ENCODE measurements around the gene ZDHHC11B.

Gene ZDHHC11B

DNA sequence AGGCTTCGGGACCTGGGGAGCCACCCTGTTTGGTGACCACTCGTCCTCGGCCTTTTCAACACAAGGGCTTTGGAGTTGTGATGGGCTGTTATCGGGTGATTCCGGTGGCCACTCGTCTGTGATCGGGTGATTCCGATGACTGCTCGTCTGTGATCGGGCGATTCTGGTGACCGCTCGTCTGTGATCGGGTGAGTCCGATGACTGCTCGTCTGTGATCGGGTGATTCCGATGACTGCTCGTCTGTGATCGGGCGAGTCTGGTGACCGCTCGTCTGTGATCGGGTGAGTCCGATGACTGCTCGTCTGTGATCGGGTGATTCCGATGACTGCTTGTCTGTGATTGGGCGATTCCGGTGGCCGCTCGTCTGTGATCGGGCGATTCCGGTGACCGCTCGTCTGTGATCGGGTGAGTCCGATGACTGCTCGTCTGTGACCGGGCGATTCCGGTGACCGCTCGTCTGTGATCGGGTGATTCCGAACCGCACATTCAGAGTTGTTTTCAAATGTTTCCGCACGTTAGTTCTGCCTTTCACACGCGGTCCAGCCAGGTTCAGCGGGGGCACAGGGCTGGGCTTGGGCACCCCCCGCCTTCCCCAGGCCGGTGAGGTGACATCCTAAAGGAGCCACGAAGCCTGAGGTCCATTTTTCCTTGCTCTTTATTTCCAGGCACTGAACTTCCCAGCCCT lies 121.6 kb downstream of the ZDHHC11B start:
- Histone ChIP-seq H3K4me1 (ENCODE audit: control insufficient read depth, low read length) (no peaks in the 10 kb centered on the region), H3K27me3 (ENCODE audit: control insufficient read depth, low read length) (no peaks in the 10 kb centered on the region), H3K27ac (ENCODE audit: low read depth, low read length) (no peak overlapping the region), H3F3A (ENCODE audit: control insufficient read depth, insufficient read depth) (no peaks in the 10 kb centered on the region), H3K36me3 (ENCODE audit: control insufficient read depth, low read length) (peaks cover 49% of the 10 kb centered on the region), H4K20me1 (ENCODE audit: control insufficient read depth, insufficient read depth, low read depth, low read length) (no peaks in the 10 kb centered on the region), H3K79me2 (ENCODE audit: control insufficient read depth, low read length) (no peaks in the 10 kb centered on the region), H3K9me3 (ENCODE audit: control insufficient read depth, insufficient read depth, low read length) (no peaks in the 10 kb centered on the region), H3K4me3 (ENCODE audit: low read length) (no peak overlapping the region), H3K4me2 (ENCODE audit: low read length) (no peak overlapping the region), H3K9me2 (replicated peaks; ENCODE audit: control insufficient read depth, low read length) (no peaks in the 10 kb centered on the region)
- TF ChIP-seq EZH2phosphoT487 (IDR thresholded peaks at IDR 0.05; ENCODE audit: borderline replicate concordance, low read length), result no peak

DNA sequence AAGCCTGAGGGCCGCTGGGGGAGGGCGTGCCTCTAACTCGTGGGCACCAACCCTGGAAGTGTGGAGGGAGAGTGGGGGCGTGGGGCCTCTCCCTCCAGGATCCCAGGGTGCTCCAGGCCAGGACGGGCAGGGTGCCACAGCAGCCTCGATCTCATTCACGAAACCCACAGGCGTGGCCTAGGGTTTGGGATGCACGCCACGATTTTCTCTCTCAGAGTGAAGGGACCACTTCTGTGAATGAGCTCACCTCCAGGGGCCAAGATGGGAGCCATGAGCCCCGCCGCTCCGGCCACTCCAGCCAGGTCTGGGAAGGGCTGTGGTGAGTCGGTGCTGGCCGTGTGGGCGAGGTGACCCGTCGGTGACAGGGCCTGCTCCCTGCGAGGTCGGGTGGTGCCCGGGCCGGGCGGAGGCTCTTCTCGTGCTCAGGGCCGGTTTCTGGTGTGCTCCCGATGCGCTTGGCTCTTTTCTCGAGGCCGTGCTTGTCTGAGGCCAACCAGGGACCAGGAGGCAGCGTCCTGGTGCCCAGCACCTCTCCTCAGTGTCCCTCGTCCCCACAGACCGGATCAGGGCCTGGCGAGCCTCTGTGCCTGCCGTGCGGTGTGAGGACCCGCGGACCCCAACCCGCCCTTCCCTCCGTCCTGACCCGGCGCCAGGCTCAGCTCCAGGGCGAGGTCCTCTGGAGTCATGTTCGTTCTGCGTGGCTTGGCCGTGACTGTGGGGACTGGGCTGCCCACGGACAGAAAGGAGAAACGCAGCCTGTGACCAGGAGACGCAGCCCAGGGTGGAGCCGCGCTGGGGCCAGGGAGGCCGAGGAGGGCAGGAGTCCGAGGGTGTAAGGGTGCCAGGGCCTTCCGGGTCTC lies 122.4 kb downstream of the ZDHHC11B start:
- Histone ChIP-seq H3K27me3 (ENCODE audit: control insufficient read depth, low read length) (no peaks in the 10 kb centered on the region), H4K20me1 (ENCODE audit: control insufficient read depth, insufficient read depth, low read depth, low read length) (no peaks in the 10 kb centered on the region), H3K9me2 (replicated peaks; ENCODE audit: control insufficient read depth, low read length) (no peaks in the 10 kb centered on the region), H3K4me2 (ENCODE audit: low read length) (no peak overlapping the region), H3K79me2 (ENCODE audit: control insufficient read depth, low read length) (no peaks in the 10 kb centered on the region), H3F3A (ENCODE audit: control insufficient read depth, insufficient read depth) (no peaks in the 10 kb centered on the region), H3K4me1 (ENCODE audit: control insufficient read depth, low read length) (no peaks in the 10 kb centered on the region), H3K9me3 (ENCODE audit: control insufficient read depth, insufficient read depth, low read length) (no peaks in the 10 kb centered on the region), H3K27ac (ENCODE audit: low read depth, low read length) (no peak overlapping the region), H3K4me3 (ENCODE audit: low read length) (no peak overlapping the region), H3K36me3 (ENCODE audit: control insufficient read depth, low read length) (peaks cover 57% of the 10 kb centered on the region)
- no peak for TF ChIP-seq EZH2phosphoT487 (IDR thresholded peaks at IDR 0.05; ENCODE audit: borderline replicate concordance, low read length)
- TF ChIP-seq, protein P1, sequence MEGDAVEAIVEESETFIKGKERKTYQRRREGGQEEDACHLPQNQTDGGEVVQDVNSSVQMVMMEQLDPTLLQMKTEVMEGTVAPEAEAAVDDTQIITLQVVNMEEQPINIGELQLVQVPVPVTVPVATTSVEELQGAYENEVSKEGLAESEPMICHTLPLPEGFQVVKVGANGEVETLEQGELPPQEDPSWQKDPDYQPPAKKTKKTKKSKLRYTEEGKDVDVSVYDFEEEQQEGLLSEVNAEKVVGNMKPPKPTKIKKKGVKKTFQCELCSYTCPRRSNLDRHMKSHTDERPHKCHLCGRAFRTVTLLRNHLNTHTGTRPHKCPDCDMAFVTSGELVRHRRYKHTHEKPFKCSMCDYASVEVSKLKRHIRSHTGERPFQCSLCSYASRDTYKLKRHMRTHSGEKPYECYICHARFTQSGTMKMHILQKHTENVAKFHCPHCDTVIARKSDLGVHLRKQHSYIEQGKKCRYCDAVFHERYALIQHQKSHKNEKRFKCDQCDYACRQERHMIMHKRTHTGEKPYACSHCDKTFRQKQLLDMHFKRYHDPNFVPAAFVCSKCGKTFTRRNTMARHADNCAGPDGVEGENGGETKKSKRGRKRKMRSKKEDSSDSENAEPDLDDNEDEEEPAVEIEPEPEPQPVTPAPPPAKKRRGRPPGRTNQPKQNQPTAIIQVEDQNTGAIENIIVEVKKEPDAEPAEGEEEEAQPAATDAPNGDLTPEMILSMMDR (IDR thresholded peaks at IDR 0.05; ENCODE audit: low read depth, low read length, poor library complexity, severe bottlenecking), result no peak

DNA sequence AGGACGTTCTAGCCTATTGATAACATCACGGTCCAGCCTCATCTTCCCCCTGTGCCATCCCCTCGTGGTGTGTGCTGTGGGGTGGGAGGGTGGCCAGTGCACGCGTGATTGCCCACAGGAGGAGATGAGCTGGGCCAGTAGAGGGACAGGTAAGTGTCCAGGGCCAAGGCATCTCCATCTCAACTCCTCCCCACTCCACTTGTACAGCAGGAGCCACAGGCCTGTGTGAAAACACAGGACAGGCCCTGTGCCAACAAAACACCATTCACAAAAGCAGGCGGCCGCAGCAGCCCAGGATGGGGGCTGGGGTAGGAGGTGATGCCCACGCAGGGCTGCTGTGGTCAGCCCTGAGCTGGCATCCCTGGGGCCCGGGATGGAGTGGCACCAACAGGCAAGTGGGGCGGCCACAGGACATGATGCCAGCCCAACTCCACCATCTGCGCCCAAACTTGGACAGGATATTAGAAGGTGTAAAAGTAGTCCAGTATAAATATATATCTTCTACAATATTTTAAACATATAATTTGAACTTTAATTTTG lies 124.0 kb downstream of the ZDHHC11B start:
- H3K4me3 ChIP-seq (ENCODE audit: low read length), result no peak overlapping the region
- no peaks in the 10 kb centered on the region for H3K9me2 ChIP-seq (replicated peaks; ENCODE audit: control insufficient read depth, low read length)
- H4K20me1 ChIP-seq (ENCODE audit: control insufficient read depth, insufficient read depth, low read depth, low read length), result no peaks in the 10 kb centered on the region
- no peak overlapping the region for H3K4me2 ChIP-seq (ENCODE audit: low read length)
- H3K9me3 ChIP-seq (ENCODE audit: control insufficient read depth, insufficient read depth, low read length), result no peaks in the 10 kb centered on the region
- TF ChIP-seq, protein P1 (IDR thresholded peaks at IDR 0.05; ENCODE audit: low read depth, low read length, poor library complexity, severe bottlenecking), result no peak
- TF ChIP-seq EZH2phosphoT487 (IDR thresholded peaks at IDR 0.05; ENCODE audit: borderline replicate concordance, low read length), result no peak
- peaks cover 68% of the 10 kb centered on the region for H3K36me3 ChIP-seq (ENCODE audit: control insufficient read depth, low read length)
- H3F3A ChIP-seq (ENCODE audit: control insufficient read depth, insufficient read depth), result no peaks in the 10 kb centered on the region
- no peak overlapping the region for H3K27ac ChIP-seq (ENCODE audit: low read depth, low read length)
- no peaks in the 10 kb centered on the region for H3K27me3 ChIP-seq (ENCODE audit: control insufficient read depth, low read length)
- H3K79me2 ChIP-seq (ENCODE audit: control insufficient read depth, low read length), result no peaks in the 10 kb centered on the region
- H3K4me1 ChIP-seq (ENCODE audit: control insufficient read depth, low read length), result no peaks in the 10 kb centered on the region

All from DOHH2 (cell line).